C4-2B (cell line): ENCODE measurements around the gene KBTBD4.

Experiments
- H3K27ac ChIP-seq: fragments of 450-650 bp; 2 replicates; pipeline ENCODE4 v1.5.1; 2017
- ZFX ChIP-seq: fragments of 450-650 bp; IDR thresholded peaks from 2 replicates; pipeline ENCODE4 v1.6.1; 2017
- TF ChIP-seq, protein P1 (sequence below): fragments of 450-650 bp; conservative IDR thresholded peaks from 2 replicates; pipeline ENCODE4 v1.5.1; 2017; ENCODE audit warnings: mild to moderate bottlenecking

The KBTBD4 gene

DNA sequence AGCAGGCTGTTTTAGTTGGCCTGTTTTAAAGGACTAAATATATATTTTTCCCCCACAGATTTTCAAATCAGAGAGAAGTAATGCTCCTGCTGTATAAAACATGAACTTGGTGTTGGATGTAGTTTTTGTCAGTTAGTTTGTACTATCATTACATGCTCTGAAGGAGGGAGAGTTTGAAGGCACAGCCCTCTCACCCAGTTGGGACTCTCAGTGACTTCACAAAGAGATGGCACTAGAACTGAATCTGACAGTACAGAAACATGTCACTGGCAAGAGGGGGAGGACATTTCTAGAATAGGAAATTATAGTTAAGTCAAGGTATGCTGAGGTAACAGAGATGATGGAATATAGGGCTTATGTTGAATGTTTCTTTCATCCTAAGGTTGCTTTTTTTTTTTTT, 36.5 kb upstream of the KBTBD4 start:
- no peak overlapping the region for H3K27ac ChIP-seq
- TF ChIP-seq, protein P1, sequence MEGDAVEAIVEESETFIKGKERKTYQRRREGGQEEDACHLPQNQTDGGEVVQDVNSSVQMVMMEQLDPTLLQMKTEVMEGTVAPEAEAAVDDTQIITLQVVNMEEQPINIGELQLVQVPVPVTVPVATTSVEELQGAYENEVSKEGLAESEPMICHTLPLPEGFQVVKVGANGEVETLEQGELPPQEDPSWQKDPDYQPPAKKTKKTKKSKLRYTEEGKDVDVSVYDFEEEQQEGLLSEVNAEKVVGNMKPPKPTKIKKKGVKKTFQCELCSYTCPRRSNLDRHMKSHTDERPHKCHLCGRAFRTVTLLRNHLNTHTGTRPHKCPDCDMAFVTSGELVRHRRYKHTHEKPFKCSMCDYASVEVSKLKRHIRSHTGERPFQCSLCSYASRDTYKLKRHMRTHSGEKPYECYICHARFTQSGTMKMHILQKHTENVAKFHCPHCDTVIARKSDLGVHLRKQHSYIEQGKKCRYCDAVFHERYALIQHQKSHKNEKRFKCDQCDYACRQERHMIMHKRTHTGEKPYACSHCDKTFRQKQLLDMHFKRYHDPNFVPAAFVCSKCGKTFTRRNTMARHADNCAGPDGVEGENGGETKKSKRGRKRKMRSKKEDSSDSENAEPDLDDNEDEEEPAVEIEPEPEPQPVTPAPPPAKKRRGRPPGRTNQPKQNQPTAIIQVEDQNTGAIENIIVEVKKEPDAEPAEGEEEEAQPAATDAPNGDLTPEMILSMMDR, result no peak
- TF ChIP-seq ZFX, result no peak

DNA sequence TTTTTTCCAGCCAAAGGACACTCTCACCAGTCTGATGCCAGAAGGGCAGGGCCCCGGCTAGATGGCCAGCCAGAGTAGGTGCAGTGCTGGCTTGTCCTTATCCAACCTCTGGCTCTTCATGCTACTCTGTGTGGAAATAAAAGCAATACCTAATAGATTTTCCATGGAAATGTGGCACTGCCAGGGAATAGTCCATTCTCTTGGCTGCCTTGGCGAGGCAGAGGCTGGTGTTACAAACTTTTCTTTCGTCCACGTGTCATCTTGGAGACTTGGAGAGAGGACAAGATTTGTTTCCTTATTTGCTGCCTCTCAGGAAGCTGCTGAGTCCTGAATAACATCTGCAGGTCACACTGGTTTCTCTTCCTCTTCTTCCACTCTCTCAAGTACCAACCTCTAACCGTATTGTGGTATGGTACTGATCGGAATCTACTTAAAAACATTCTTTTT, 32.6 kb upstream of the KBTBD4 start:
- H3K27ac ChIP-seq, result no peak overlapping the region
- TF ChIP-seq ZFX, result no peak
- TF ChIP-seq, protein P1, result no peak

DNA sequence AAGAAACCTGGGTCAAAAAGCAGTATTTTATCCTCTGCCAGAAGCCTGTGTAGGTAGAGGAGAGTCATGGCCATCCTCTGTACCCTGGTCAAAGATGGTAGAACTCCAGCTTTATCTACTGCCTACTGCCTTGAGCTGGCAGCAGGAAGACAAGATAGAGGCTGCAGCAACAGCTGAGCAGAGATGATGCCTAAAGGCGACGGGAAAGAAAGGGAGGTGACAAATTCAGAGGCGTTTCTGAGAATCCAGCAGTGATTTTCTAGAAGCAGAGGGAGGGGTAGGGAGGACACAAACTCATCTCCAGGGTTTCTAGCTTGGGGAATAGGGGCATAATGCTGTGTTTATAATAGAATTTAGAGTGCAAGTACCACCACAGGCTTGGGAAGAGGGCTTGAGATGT, 30.9 kb upstream of the KBTBD4 start:
- H3K27ac ChIP-seq, result no peak overlapping the region
- TF ChIP-seq, protein P1, result no peak

GRCh38 chr11:47607380-47607779, 28.6 kb upstream of the KBTBD4 start:
- TF ChIP-seq, protein P1, result no peak
- no peak for TF ChIP-seq ZFX
- H3K27ac ChIP-seq, result no peak overlapping the region

GRCh38 chr11:47606731-47607130, 28.0 kb upstream of the KBTBD4 start:
- H3K27ac ChIP-seq, result no peak overlapping the region
- TF ChIP-seq ZFX, result no peak
- TF ChIP-seq, protein P1, result no peak

DNA sequence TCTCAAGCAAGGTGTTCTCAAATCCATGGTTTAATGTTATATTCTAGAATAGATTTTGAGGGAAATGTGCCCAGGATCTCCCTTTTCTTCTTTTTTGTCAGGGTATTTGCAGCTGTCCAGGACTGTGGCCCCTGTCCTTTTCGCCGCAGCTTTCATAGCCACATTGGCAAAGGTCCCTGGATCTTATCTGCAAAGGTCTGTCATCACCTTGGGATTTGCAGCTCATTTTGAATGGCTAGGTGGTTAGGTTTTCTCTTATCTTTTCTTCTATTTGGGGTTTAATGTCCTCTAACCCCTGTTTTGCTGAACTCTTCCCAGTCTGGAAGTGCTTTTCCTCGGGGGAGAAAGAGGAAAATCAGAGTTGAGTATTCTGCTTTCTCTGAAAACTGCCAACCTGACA, 27.2 kb upstream of the KBTBD4 start:
- TF ChIP-seq, protein P1, result no peak
- no peak for TF ChIP-seq ZFX
- no peak overlapping the region for H3K27ac ChIP-seq

- TF ChIP-seq ZFX, result no peak
- TF ChIP-seq, protein P1, result no peak
- H3K27ac ChIP-seq, result no peak overlapping the region
Observed at GRCh38 chr11:47603295-47603694, 24.5 kb upstream of the KBTBD4 start.
